ENCODE results near the gene NOP56.

Gene NOP56

GRCh38 chr20:2706688-2707352 lies 54.4 kb downstream of the NOP56 start:
- no peak for DNase-seq

GRCh38 chr20:2707353-2708072 lies 55.1 kb downstream of the NOP56 start:
- no peak for DNase-seq

Data from NCI-H226 (cell line).